ENCODE measurements around the gene UFSP1. TPM values are rescaled to one million over a fixed set of nuclear protein-coding genes. Genes with fewer than 3 reads are reported as not detected.

Gene UFSP1
- total RNA-seq = 2.9 and 5.2 TPM in 2 replicates

GRCh38 chr7:100888988-100889750 is at the start of gene UFSP1:
UFSP1 (minus strand) TSS chr7:100889715; CDS start chr7:100889271, 444 bp downstream.

DNA sequence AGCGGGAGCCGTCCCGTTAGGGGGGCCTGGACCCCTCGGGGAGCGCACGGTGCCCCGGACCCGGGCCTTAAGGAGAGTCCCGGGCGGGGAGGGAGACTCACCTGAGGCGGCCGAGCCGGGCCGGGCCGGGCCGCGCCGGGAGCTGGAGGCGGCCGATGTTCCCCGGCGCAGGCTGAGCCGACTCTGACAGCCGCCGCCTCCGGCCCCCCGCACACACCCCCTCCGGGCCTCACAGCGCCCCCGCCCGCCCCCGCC is 6.1 kb upstream of the UFSP1 start, which contains the start of gene ACHE:
Gene ACHE (minus strand): TSS at position 188 of the 255 bp plus-strand sequence. CDS start 1,656 bp downstream, outside the sequence.

GRCh38 chr7:100874577-100875355 is 14.7 kb downstream of the UFSP1 start, which contains the start of gene SRRT:
SRRT (plus strand) TSS chr7:100875103; CDS start chr7:100875591, 488 bp downstream.

GRCh38 chr7:100867040-100867775 is 22.3 kb downstream of the UFSP1 start, which contains the start of gene TRIP6:
TRIP6 (plus strand) TSS chr7:100867387; CDS start chr7:100867498, 111 bp downstream.

DNA sequence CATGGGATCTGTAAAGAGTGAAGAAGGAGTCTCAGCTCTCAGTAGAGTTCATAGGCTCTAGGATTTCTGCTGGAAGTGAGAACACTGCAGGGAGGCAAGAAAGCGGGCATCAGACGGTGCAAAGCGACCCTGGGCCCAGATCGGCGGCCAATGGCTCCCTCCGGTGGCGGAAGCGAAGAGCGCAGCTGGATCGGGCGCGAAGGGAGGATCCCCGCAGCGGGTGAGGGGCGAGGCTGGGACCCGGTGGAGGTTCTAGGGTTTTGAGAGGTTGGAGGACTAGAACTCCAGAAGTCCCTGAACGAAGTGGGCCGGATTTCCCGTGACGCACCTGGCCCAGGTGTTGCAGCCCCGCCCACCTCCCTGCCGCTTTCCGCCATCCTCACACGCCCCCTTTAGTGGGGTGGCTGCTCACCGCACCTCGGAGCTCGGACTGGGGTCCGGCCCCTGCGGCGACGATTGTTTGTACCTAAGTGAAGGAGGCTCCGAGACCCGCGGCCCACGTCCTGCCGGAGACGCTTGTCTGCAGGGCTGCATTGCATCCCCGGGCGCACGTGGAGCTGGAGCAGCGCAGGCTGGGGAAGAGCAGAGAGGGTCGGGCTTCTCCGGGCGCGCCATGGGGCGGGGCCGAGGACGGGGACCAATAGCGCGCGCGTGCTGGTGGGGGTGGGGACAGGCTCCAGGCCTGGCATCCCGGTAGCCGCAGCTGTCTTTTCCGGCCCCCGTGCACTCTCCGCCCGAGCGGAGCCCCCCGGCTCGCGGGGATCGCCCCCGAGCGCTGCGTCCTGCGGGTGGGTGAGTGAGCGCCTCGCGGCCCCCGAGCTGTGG is 37.3 kb downstream of the UFSP1 start, which contains the start of gene SLC12A9:
Gene SLC12A9 (plus strand): TSS at position 666 of the 825 bp plus-strand sequence. CDS start 1,485 bp downstream, outside the sequence.

Other genes with a start within 250 kb of the UFSP1 start
- 0.46 TPM in 1 of 2 replicates, not detected in the other for gene TFR2, start 248.2 kb downstream of the UFSP1 start, total RNA-seq
- not detected in 2 replicates for gene ACTL6B, start 233.3 kb downstream of the UFSP1 start, total RNA-seq
- gene GNB2, start 216.0 kb downstream of the UFSP1 start, total RNA-seq = 72.9 and 88.0 TPM in 2 replicates
- 9.1 and 13.8 TPM in 2 replicates for gene GIGYF1, start 195.5 kb downstream of the UFSP1 start, total RNA-seq
- gene POP7, start 183.6 kb downstream of the UFSP1 start, total RNA-seq = 43.6 and 67.2 TPM in 2 replicates
- not detected in 2 replicates for gene EPO, start 169.2 kb downstream of the UFSP1 start, total RNA-seq
- gene ZAN, start 156.1 kb downstream of the UFSP1 start, total RNA-seq = not detected in 2 replicates
- gene EPHB4, start 62.2 kb downstream of the UFSP1 start, total RNA-seq = 90.3 and 102 TPM in 2 replicates
- 17.2 TPM in 2 replicates for gene SLC12A9, start 37.0 kb downstream of the UFSP1 start, total RNA-seq
- gene TRIP6, start 22.3 kb downstream of the UFSP1 start, total RNA-seq = 42.9 and 49.5 TPM in 2 replicates
- 43.6 and 43.9 TPM in 2 replicates for gene SRRT, start 14.6 kb downstream of the UFSP1 start, total RNA-seq
- gene ACHE, start 6.2 kb upstream of the UFSP1 start, total RNA-seq = under 0.01 and 0.15 TPM in 2 replicates
- not detected in 2 replicates for gene MUC3A, start 59.8 kb upstream of the UFSP1 start, total RNA-seq
- not detected in 2 replicates for gene MUC12, start 79.8 kb upstream of the UFSP1 start, total RNA-seq
- gene MUC17, start 130.4 kb upstream of the UFSP1 start, total RNA-seq = not detected in 2 replicates
- gene TRIM56, start 195.8 kb upstream of the UFSP1 start, total RNA-seq = 6.5 and 17.5 TPM in 2 replicates
- gene SERPINE1, start 237.4 kb upstream of the UFSP1 start, total RNA-seq = 1,622 and 2,149 TPM in 2 replicates